MM.1S (cell line): Measurements from ENCODE around the gene HSD17B13.

Experiments
- CTCF ChIP-seq: fragments of 300-600 bp; sonication (generic); IDR thresholded peaks from 2 replicates; pipeline ENCODE4 v1.5.1; 2016; ENCODE audit warnings: antibody characterized with exemption, low read length, mixed read lengths
- EZH2phosphoT487 ChIP-seq: fragments of 300-600 bp; sonication (generic); IDR thresholded peaks from 2 replicates; pipeline ENCODE4 v1.6.1; 2018; ENCODE audit warnings: antibody characterized with exemption, low read length

- TF ChIP-seq CTCF (no peak), EZH2phosphoT487 (no peak)
Measured at GRCh38 chr4:87309625-87310024, 13.1 kb downstream of the HSD17B13 start.
